Adrenal gland (tissue), 12 donors: Measurements from ENCODE around the gene HSPB1. TPM values are rescaled to one million over a fixed set of nuclear protein-coding genes. Genes with fewer than 3 reads are reported as not detected.
"Not testable (repeated sequence)": the region's sequence is repeated elsewhere in the genome, so short reads cannot be mapped to it uniquely, and the experiment has no call there.

ENCODE experiments used
- DNase-seq, 7 donors: peaks; one replicate each; pipeline ENCODE4 v3.0.0-alpha.2; 2019 to 2020
- H3K27ac ChIP-seq, 5 donors: fragments of 200-600 bp; sonication (generic) in 4 of 5; 1 replicate in 3 of 5; 2 replicates in 2 of 5; pipeline versions ENCODE4 v1.5.1 to v1.8.0; 2016 to 2020; ENCODE audit warnings: mild to moderate bottlenecking in 1 of 5
- H3K27me3 ChIP-seq: fragments of 200-600 bp; 2 replicates; pipeline ENCODE4 v1.8.0; 2021
- H3K36me3 ChIP-seq, 2 donors: fragments of 200-600 bp; replicated peaks in 1 of 2; 1 replicate in 1 of 2; 2 replicates in 1 of 2; pipeline versions ENCODE4 v1.5.1 to v1.8.0; 2018 to 2022
- H3K4me1 ChIP-seq, 2 donors: fragments of 200-600 bp; replicated peaks in 1 of 2; 1 replicate in 1 of 2; 2 replicates in 1 of 2; pipeline versions ENCODE4 v1.5.1 to v1.8.0; 2018 to 2021
- H3K4me3 ChIP-seq, 4 donors: fragments of 200-600 bp; sonication (generic) in 3 of 4; one replicate each; pipeline ENCODE4 v1.5.1; 2016 to 2018
- H3K9me3 ChIP-seq, 3 donors: fragments of 200-600 bp; sonication (generic) in 1 of 3; replicated peaks in 1 of 3; 1 replicate in 2 of 3; 2 replicates in 1 of 3; pipeline versions ENCODE4 v1.5.1 to v1.8.0; 2016 to 2021
- CTCF ChIP-seq, 6 experiments: fragments of 450-650 bp in 4 of 6; fragments of 200-600 bp in 2 of 6; sonication (generic) in 1 of 6; IDR thresholded peaks; 1 replicate in 5 of 6; 2 replicates in 1 of 6; pipeline versions ENCODE4 v1.5.1 to v1.8.0; 2016 to 2021; ENCODE audit warnings: antibody characterized with exemption in 6 of 6, mild to moderate bottlenecking in 2 of 6, moderate library complexity in 1 of 6
- POLR2A ChIP-seq, 2 donors: fragments of 450-650 bp; IDR thresholded peaks; one replicate each; pipeline ENCODE4 v1.6.1; 2017; ENCODE audit warnings: antibody characterized with exemption in 2 of 2, mild to moderate bottlenecking in 2 of 2, moderate library complexity in 1 of 2
- WGBS, 4 donors: extraction: QIAGEN DNeasy Blood & Tissue Kit in 2 of 4; methylation state at CpG; one replicate each; pipeline versions ENCODE4 v1.1.5 to v1.1.7; 2013 to 2017; 5-methylcytosine and 5-hydroxymethylcytosine counted together
- intact Hi-C, 2 donors: fragments of 100-400 bp; cut with DNase I; formaldehyde crosslinking; loops; one replicate each; pipeline versions ENCODE4 v1.14.1 to v1.15.0; 2022 to 2023
- polyA plus RNA-seq, 3 donors: library from polyadenylated mRNA; stranded (reverse); fragments of 200-250 nt in 2 of 3; fragments of 350-450 nt in 1 of 3; fragmentation: Illumina TruSeq in 1 of 3; extraction: RNeasy Lipid Tissue Mini Kit (QIAGEN cat#74804) in 1 of 3; gene quantifications; one replicate each; pipeline ENCODE4 v1.2.3, GENCODE V29; 2013 to 2014
- total RNA-seq, 9 donors: library from RNA; depleted of rRNA in 4 of 9; stranded (reverse); fragments of >200 nt in 4 of 9; fragments of 120-200 nt in 1 of 9; fragmentation: NEBNext Ultra II Directional in 1 of 9; extraction: Animal tissue kit (Norgen Biotek cat#: 25700) in 1 of 9; gene quantifications; one replicate each; pipeline versions ENCODE4 v1.1.0 to v1.2.4, GENCODE V29; 2013 to 2023
- donor health status: healthy with polysubstance abuse.
- donor health status: Bipolar disorder and iron deficiency.
- donor health status: DM: yes; HTN: yes; CAD: no.
- donor health status: DM: no; HTN: no; CAD: no.
- donor health status: DM: no; HTN: no; CAD: no.
- donor health status: DM: yes; HTN: yes; CAD: no.

The HSPB1 gene
- total and polyA plus RNA-seq, 12 donors, result 69.5 to 2,276 (median 768) TPM

- no peaks in the 10 kb centered on the region for H3K36me3 ChIP-seq
- peaks cover 9% of the 10 kb centered on the region in 2 donors for H3K4me1 ChIP-seq
- WGBS, 4 donors, result 37 to 61% (median 54%) methylated on average over 4 to 5 of the region's 5 CpGs
- H3K9me3 ChIP-seq, result no peaks in the 10 kb centered on the region
- peaks cover 11% of the 10 kb centered on the region for H3K27me3 ChIP-seq
- DNase-seq, result no peak
- no peak overlapping the region for H3K4me3 ChIP-seq
- H3K27ac ChIP-seq, result no peak overlapping the region
- intact Hi-C loops, result no loop called here
- TF ChIP-seq CTCF (IDR thresholded peaks at IDR 0.05), result no peak
- no peak for TF ChIP-seq POLR2A (IDR thresholded peaks at IDR 0.05)
These were observed 34.1 kb upstream of the HSPB1 start for GRCh38 chr7:76268376-76268775.

- WGBS, 4 donors, result 35 to 46% (median 44%) methylated on average over 5 of the region's 5 CpGs
- Histone ChIP-seq H3K36me3 (no peaks in the 10 kb centered on the region), H3K4me1 (peaks cover 9% of the 10 kb centered on the region in 2 donors), H3K27me3 (peaks cover 11% of the 10 kb centered on the region), H3K4me3 (no peak overlapping the region), H3K27ac (no peak overlapping the region), H3K9me3 (no peaks in the 10 kb centered on the region)
- TF ChIP-seq CTCF (IDR thresholded peaks at IDR 0.05) (no peak), POLR2A (IDR thresholded peaks at IDR 0.05) (no peak)
- intact Hi-C loops, result no loop called here
- DNase-seq, result no peak
These were observed 32.6 kb upstream of the HSPB1 start for GRCh38 chr7:76269895-76270294.

GRCh38 chr7:76271384-76271783 is 31.1 kb upstream of the HSPB1 start:
- H3K4me1 ChIP-seq, H3K9me3 ChIP-seq, H3K27ac ChIP-seq, intact Hi-C loops, H3K4me3 ChIP-seq, DNase-seq, H3K36me3 ChIP-seq: not testable (repeated sequence)
- WGBS, 4 donors, result 75 to 88% (median 86%) methylated on average over 2 of the region's 2 CpGs
- peaks cover 11% of the 10 kb centered on the region for H3K27me3 ChIP-seq

- no peaks in the 10 kb centered on the region for H3K36me3 ChIP-seq
- H3K9me3 ChIP-seq, result no peaks in the 10 kb centered on the region
- peaks cover 4 to 5% of the 10 kb centered on the region in 2 donors for H3K4me1 ChIP-seq
- no peak for TF ChIP-seq POLR2A (IDR thresholded peaks at IDR 0.05)
- TF ChIP-seq CTCF (IDR thresholded peaks at IDR 0.05), result no peak
- intact Hi-C loops, result no loop called here
- 94 to 95% (median 95%) methylated on average over 6 of the region's 6 CpGs for WGBS, 4 donors
- peaks cover 4% of the 10 kb centered on the region for H3K27me3 ChIP-seq
- no peak for DNase-seq
- no peak overlapping the region for H3K27ac ChIP-seq
- H3K4me3 ChIP-seq, result no peak overlapping the region
These were observed 30.3 kb upstream of the HSPB1 start for GRCh38 chr7:76272142-76272541.

- Histone ChIP-seq H3K4me1 (no peaks in the 10 kb centered on the region), H3K4me3 (no peak overlapping the region), H3K27ac (no peak overlapping the region), H3K36me3 (no peaks in the 10 kb centered on the region), H3K9me3 (no peaks in the 10 kb centered on the region), H3K27me3 (no peaks in the 10 kb centered on the region)
- no peak for DNase-seq
- no peak for TF ChIP-seq CTCF (IDR thresholded peaks at IDR 0.05)
- no peak for TF ChIP-seq POLR2A (IDR thresholded peaks at IDR 0.05)
- intact Hi-C loops, result no loop called here
- 50 to 67% (median 58%) methylated on average over 7 of the region's 7 CpGs for WGBS, 4 donors
These were observed 29.5 kb upstream of the HSPB1 start for GRCh38 chr7:76272851-76273497.
